ENCODE results near the gene RFT1. TPM values are rescaled to one million over a fixed set of nuclear protein-coding genes. Genes with fewer than 3 reads are reported as not detected.

Gene RFT1
- polyA plus RNA-seq, 1 donor, result 10.7 TPM

- DNase-seq, result no peak
Observed at GRCh38 chr3:53091011-53091410, 39.2 kb downstream of the RFT1 start.

GRCh38 chr3:53089511-53089910, 40.7 kb downstream of the RFT1 start:
- no peak for DNase-seq

- no peak for DNase-seq
Observed at GRCh38 chr3:53085476-53085875, 44.8 kb downstream of the RFT1 start.

- no peak for DNase-seq
Observed at GRCh38 chr3:53084310-53085001, 45.8 kb downstream of the RFT1 start.

- DNase-seq, result no peak
Observed at GRCh38 chr3:53083949-53084309, 46.3 kb downstream of the RFT1 start.

GRCh38 chr3:53083521-53083920, 46.7 kb downstream of the RFT1 start:
- DNase-seq, result no peak

- DNase-seq, result no peak
Observed at GRCh38 chr3:53082736-53083135, 47.5 kb downstream of the RFT1 start.

- no peak for DNase-seq
Observed at GRCh38 chr3:53081318-53081717, 48.9 kb downstream of the RFT1 start.

- no peak for DNase-seq
Observed at GRCh38 chr3:53080612-53081205, 49.5 kb downstream of the RFT1 start.

GRCh38 chr3:53079791-53080555, 50.3 kb downstream of the RFT1 start:
- DNase-seq, result no peak

- DNase-seq, result no peak
Observed at GRCh38 chr3:53079147-53079546, 51.1 kb downstream of the RFT1 start.

- DNase-seq, result no peak
Observed at GRCh38 chr3:53078656-53079055, 51.6 kb downstream of the RFT1 start.

- no peak for DNase-seq
Observed at GRCh38 chr3:53077476-53078220, 52.6 kb downstream of the RFT1 start.

GRCh38 chr3:53075743-53076140, 54.5 kb downstream of the RFT1 start:
- DNase-seq, result no peak

- DNase-seq, result no peak
Observed at GRCh38 chr3:53074761-53075742, 55.2 kb downstream of the RFT1 start.

- DNase-seq, result no peak
Observed at GRCh38 chr3:53074366-53074696, 55.9 kb downstream of the RFT1 start.

GRCh38 chr3:53073553-53074365, 56.5 kb downstream of the RFT1 start:
- DNase-seq, result no peak

GRCh38 chr3:53072653-53073552, 57.3 kb downstream of the RFT1 start:
- peak; percentile 71 for DNase-seq

GRCh38 chr3:53071882-53072431, 58.3 kb downstream of the RFT1 start:
- DNase-seq, result no peak

Data from hindlimb muscle (tissue), 1 donor.